ENCODE measurements around the gene FIGNL2.
"Not testable (repeated sequence)": the region's sequence is repeated elsewhere in the genome, so short reads cannot be mapped to it uniquely, and the experiment has no call there.

Gene FIGNL2

GRCh38 chr12:51833448-51834227 is 14.9 kb downstream of the FIGNL2 start:
- no peak for DNase-seq

GRCh38 chr12:51832354-51833107 is 16.0 kb downstream of the FIGNL2 start:
- no peak for DNase-seq

GRCh38 chr12:51831817-51832216 is 16.7 kb downstream of the FIGNL2 start:
- DNase-seq: not testable (repeated sequence)

GRCh38 chr12:51829641-51830040 is 18.9 kb downstream of the FIGNL2 start:
- no peak for DNase-seq

GRCh38 chr12:51829011-51829481 is 19.5 kb downstream of the FIGNL2 start:
- DNase-seq: no peak

- DNase-seq: no peak
Observed at GRCh38 chr12:51827925-51828818, 20.3 kb downstream of the FIGNL2 start.

- DNase-seq: no peak
Observed at GRCh38 chr12:51826881-51827280, 21.6 kb downstream of the FIGNL2 start.

- DNase-seq: no peak
Observed at GRCh38 chr12:51825216-51825615, 23.3 kb downstream of the FIGNL2 start.

- DNase-seq: peak; percentile 43
Observed at GRCh38 chr12:51823875-51824565, 24.5 kb downstream of the FIGNL2 start.

- no peak for DNase-seq
Observed at GRCh38 chr12:51822956-51823355, 25.6 kb downstream of the FIGNL2 start.

GRCh38 chr12:51822261-51822616 is 26.3 kb downstream of the FIGNL2 start:
- no peak for DNase-seq

- DNase-seq: no peak
Observed at GRCh38 chr12:51821440-51822260, 26.9 kb downstream of the FIGNL2 start.

- DNase-seq: peak; percentile 43
Observed at GRCh38 chr12:51820526-51821439, 27.7 kb downstream of the FIGNL2 start.

GRCh38 chr12:51819736-51820525 is 28.6 kb downstream of the FIGNL2 start:
- DNase-seq: peak; percentile 27

- no peak for DNase-seq
Observed at GRCh38 chr12:51818566-51819300, 29.8 kb downstream of the FIGNL2 start.

- no peak for DNase-seq
Observed at GRCh38 chr12:51818086-51818485, 30.4 kb downstream of the FIGNL2 start.

GRCh38 chr12:51817027-51817953 is 31.2 kb downstream of the FIGNL2 start:
- DNase-seq: no peak

GRCh38 chr12:51815571-51815970 is 32.9 kb downstream of the FIGNL2 start:
- no peak for DNase-seq

Measured in NCI-H1105 treated with DMSO at 0.1 percent for 48 hours (cell line).